GM12892 (cell line): ENCODE data around the gene ZNF79.

Experiments used
- POLR2A ChIP-seq: IDR thresholded peaks from 2 replicates; pipeline ENCODE4 v1.6.1; 2011; ENCODE audit warnings: low read depth, low read length, control low read depth
- POLR2AphosphoS5 ChIP-seq: IDR thresholded peaks from 2 replicates; pipeline ENCODE4 v1.6.1; 2011; ENCODE audit warnings: low read depth, low read length, control low read depth

GRCh38 chr9:127423934-127424675 is at the start of gene ZNF79:
- TF ChIP-seq POLR2A (peak; percentile 92), POLR2AphosphoS5 (peak; percentile 90)
